Brain microvascular endothelial cell (primary cell): ENCODE results near the gene CEP112.
A peak's percentile ranks its signal among the peaks of the same experiment; 100 is the strongest.

Experiments used
- DNase-seq: peaks from one replicate; pipeline ENCODE4 v3.0.0-alpha.2; 2020
- H3K27ac ChIP-seq: fragments of 250-450 bp; sonication (Bioruptor Pico); 2 replicates; pipeline ENCODE4 v1.5.1; 2020; ENCODE audit warnings: mild to moderate bottlenecking, moderate library complexity
- H3K27me3 ChIP-seq: fragments of 250-450 bp; sonication (Bioruptor Pico); replicated peaks from 2 replicates; pipeline ENCODE4 v1.5.1; 2020; ENCODE audit warnings: mild to moderate bottlenecking
- H3K36me3 ChIP-seq: fragments of 250-450 bp; sonication (Bioruptor Pico); replicated peaks from 2 replicates; pipeline ENCODE4 v1.5.1; 2020; ENCODE audit warnings: mild to moderate bottlenecking
- H3K4me3 ChIP-seq: 2 replicates; pipeline ENCODE4 v1.5.1; 2011; ENCODE audit warnings: low read depth, mild to moderate bottlenecking, control low read depth, low read length, moderate library complexity
- CTCF ChIP-seq: IDR thresholded peaks from 2 replicates; pipeline ENCODE4 v1.5.1; 2011; ENCODE audit warnings: low read depth, mild to moderate bottlenecking, moderate library complexity, low read length, control low read depth, inconsistent platforms; ENCODE audit errors: missing control alignments
- in situ Hi-C: cut with HindIII; loops from 2 replicates; pipeline ENCODE4 v1.10.0; 2017; ENCODE audit warnings: low sequenced_read_pairs, low pct_ligation_motif_present

CEP112 gene

GRCh38 chr17:65973237-65973636 is 218.7 kb downstream of the CEP112 start:
- H3K27me3 ChIP-seq, result no peaks in the 10 kb centered on the region
- in situ Hi-C loops, result no loop called here
- no peak overlapping the region for H3K27ac ChIP-seq
- H3K4me3 ChIP-seq, result no peak overlapping the region
- H3K36me3 ChIP-seq, result no peaks in the 10 kb centered on the region
- DNase-seq, result no peak
- TF ChIP-seq CTCF, result no peak

- Histone ChIP-seq H3K36me3 (no peaks in the 10 kb centered on the region), H3K4me3 (no peak overlapping the region), H3K27me3 (no peaks in the 10 kb centered on the region), H3K27ac (no peak overlapping the region)
- in situ Hi-C loops, result no loop called here
- no peak for TF ChIP-seq CTCF
- DNase-seq, result no peak
Measured at GRCh38 chr17:65967372-65967771, 224.6 kb downstream of the CEP112 start.

GRCh38 chr17:65966072-65966695 is 225.7 kb downstream of the CEP112 start:
- Histone ChIP-seq H3K27ac (no peak overlapping the region), H3K36me3 (no peaks in the 10 kb centered on the region), H3K4me3 (no peak overlapping the region), H3K27me3 (no peaks in the 10 kb centered on the region)
- no peak for DNase-seq
- TF ChIP-seq CTCF, result no peak
- in situ Hi-C loops, result no loop called here

- H3K27ac ChIP-seq, result no peak overlapping the region
- in situ Hi-C loops, result no loop called here
- H3K36me3 ChIP-seq, result no peaks in the 10 kb centered on the region
- H3K27me3 ChIP-seq, result no peaks in the 10 kb centered on the region
- no peak for DNase-seq
- H3K4me3 ChIP-seq, result no peak overlapping the region
- no peak for TF ChIP-seq CTCF
Measured at GRCh38 chr17:65963179-65963578, 228.8 kb downstream of the CEP112 start.

- DNase-seq, result no peak
- Histone ChIP-seq H3K4me3 (no peak overlapping the region), H3K27me3 (no peaks in the 10 kb centered on the region), H3K27ac (no peak overlapping the region), H3K36me3 (no peaks in the 10 kb centered on the region)
- TF ChIP-seq CTCF, result no peak
- in situ Hi-C loops, result no loop called here
Measured at GRCh38 chr17:65959630-65960029, 232.3 kb downstream of the CEP112 start.

- no peak overlapping the region for H3K4me3 ChIP-seq
- DNase-seq, result peak; percentile 17
- in situ Hi-C loops, result no loop called here
- TF ChIP-seq CTCF, result no peak
- no peak overlapping the region for H3K27ac ChIP-seq
- no peaks in the 10 kb centered on the region for H3K36me3 ChIP-seq
- H3K27me3 ChIP-seq, result no peaks in the 10 kb centered on the region
Measured at GRCh38 chr17:65956814-65957213, 235.1 kb downstream of the CEP112 start.
